Kidney epithelial cell (primary cell): ENCODE results near the gene FSCN2. TPM values are rescaled to one million over a fixed set of nuclear protein-coding genes. Genes with fewer than 3 reads are reported as not detected.

ENCODE experiments used
- DNase-seq: peaks from one replicate; pipeline ENCODE4 v3.0.0-alpha.2; 2010; ENCODE audit warnings: low read depth
- H3K27me3 ChIP-seq: 2 replicates; pipeline ENCODE4 v1.6.0; 2011; ENCODE audit warnings: low read length; ENCODE audit not compliant: control insufficient read depth, insufficient read depth
- H3K36me3 ChIP-seq: 2 replicates; pipeline ENCODE4 v1.5.1; 2011; ENCODE audit warnings: low read length; ENCODE audit not compliant: control insufficient read depth, insufficient read depth
- H3K4me3 ChIP-seq: 2 replicates; pipeline ENCODE4 v1.5.1; 2011; ENCODE audit warnings: low read depth, mild to moderate bottlenecking, control low read depth, low read length
- total RNA-seq: library from RNA; depleted of rRNA; stranded (reverse); fragments of >200 nt; gene quantifications from 2 replicates; pipeline ENCODE4 v1.2.3, GENCODE V29; 2015
- TF ChIP-seq, protein P1 (sequence below): IDR thresholded peaks from 2 replicates; pipeline ENCODE4 v1.5.1; 2011; ENCODE audit warnings: mild to moderate bottlenecking, moderate library complexity, low read length, control low read depth, inconsistent platforms; ENCODE audit not compliant: insufficient read depth, poor library complexity, severe bottlenecking

The FSCN2 gene
- total RNA-seq, 1 donor from 2014 or later = 0.29 TPM

GRCh38 chr17:81502471-81503017 is 25.6 kb upstream of the FSCN2 start:
- peaks cover 14% of the 10 kb centered on the region for H3K27me3 ChIP-seq
- DNase-seq = no peak
- TF ChIP-seq, protein P1, sequence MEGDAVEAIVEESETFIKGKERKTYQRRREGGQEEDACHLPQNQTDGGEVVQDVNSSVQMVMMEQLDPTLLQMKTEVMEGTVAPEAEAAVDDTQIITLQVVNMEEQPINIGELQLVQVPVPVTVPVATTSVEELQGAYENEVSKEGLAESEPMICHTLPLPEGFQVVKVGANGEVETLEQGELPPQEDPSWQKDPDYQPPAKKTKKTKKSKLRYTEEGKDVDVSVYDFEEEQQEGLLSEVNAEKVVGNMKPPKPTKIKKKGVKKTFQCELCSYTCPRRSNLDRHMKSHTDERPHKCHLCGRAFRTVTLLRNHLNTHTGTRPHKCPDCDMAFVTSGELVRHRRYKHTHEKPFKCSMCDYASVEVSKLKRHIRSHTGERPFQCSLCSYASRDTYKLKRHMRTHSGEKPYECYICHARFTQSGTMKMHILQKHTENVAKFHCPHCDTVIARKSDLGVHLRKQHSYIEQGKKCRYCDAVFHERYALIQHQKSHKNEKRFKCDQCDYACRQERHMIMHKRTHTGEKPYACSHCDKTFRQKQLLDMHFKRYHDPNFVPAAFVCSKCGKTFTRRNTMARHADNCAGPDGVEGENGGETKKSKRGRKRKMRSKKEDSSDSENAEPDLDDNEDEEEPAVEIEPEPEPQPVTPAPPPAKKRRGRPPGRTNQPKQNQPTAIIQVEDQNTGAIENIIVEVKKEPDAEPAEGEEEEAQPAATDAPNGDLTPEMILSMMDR = no peak
- H3K4me3 ChIP-seq = no peak overlapping the region
- H3K36me3 ChIP-seq = no peaks in the 10 kb centered on the region

- Histone ChIP-seq H3K27me3 (peaks cover 12% of the 10 kb centered on the region), H3K36me3 (peaks cover under 1% of the 10 kb centered on the region), H3K4me3 (no peak overlapping the region)
- no peak for DNase-seq
- TF ChIP-seq, protein P1 = no peak
Observed at GRCh38 chr17:81503619-81504018, 24.6 kb upstream of the FSCN2 start.

DNA sequence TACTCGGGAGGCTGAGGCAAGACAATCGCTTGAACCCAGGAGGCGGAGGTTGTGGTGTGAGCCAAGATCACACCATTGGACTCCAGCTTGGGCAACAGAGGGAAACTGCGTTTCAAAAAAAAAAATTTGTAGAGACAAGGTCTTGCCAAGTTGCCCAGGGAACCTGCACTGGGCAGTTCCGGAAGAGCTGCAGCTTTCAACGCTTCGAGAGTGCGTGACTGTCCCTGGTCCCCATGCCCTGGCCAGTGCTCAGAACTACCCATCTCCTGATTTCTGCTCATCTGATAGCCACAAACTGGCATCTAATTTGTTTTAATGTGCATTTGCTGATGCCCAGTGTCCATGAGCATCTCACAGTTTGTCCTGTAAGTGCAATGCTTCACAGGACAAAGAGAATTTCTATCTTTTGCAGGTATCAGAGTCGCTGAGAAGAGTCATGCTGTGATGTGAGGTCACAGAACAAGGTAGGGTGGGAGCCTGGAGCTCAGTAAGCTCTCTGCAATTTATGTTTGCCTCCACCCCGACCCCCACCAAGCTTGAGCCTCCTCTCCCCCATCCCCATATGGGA is 19.5 kb upstream of the FSCN2 start:
- H3K4me3 ChIP-seq = peak overlapping the region; percentile 61
- H3K36me3 ChIP-seq = peaks cover 14% of the 10 kb centered on the region
- DNase-seq = no peak
- no peaks in the 10 kb centered on the region for H3K27me3 ChIP-seq
- TF ChIP-seq, protein P1 = no peak

DNA sequence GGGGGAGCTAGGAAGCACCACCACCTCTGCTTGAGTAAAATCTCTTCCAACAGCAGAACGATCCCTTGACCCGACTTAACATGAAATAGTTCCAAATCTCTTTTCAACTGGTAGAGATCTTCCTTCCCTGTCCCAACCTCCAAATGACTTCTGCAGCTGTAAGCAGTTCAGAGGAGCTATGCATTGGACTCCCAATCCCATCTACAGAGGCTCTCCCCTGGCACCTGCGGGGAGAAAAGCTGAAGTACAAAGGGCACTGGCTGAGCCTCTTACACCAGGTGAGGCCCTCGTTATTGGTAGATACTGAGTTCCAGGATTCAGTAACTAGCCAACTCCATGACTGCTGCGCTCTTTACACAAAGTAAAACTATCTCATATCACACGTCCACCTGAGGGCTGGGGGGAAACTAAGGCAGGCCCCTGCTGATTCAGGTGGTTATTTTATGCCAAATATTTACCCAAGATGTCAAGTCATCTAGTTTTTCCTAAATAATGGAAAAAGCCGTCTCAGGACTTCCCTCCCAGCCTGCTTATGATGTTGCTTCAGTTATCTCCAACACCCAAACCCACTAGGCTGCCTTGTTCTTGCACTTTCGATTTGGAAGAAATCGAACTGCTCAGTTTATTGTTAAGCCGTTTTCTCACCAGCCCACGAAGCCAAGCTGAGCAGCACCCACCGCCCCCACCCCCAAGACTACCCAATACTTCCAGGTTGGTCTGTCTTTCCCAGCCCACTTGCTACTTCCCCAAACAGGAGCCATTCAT is 18.8 kb upstream of the FSCN2 start:
- DNase-seq = no peak
- TF ChIP-seq, protein P1 = no peak
- H3K27me3 ChIP-seq = no peaks in the 10 kb centered on the region
- peaks cover 14% of the 10 kb centered on the region for H3K36me3 ChIP-seq
- peak overlapping the region; percentile 61 for H3K4me3 ChIP-seq

DNA sequence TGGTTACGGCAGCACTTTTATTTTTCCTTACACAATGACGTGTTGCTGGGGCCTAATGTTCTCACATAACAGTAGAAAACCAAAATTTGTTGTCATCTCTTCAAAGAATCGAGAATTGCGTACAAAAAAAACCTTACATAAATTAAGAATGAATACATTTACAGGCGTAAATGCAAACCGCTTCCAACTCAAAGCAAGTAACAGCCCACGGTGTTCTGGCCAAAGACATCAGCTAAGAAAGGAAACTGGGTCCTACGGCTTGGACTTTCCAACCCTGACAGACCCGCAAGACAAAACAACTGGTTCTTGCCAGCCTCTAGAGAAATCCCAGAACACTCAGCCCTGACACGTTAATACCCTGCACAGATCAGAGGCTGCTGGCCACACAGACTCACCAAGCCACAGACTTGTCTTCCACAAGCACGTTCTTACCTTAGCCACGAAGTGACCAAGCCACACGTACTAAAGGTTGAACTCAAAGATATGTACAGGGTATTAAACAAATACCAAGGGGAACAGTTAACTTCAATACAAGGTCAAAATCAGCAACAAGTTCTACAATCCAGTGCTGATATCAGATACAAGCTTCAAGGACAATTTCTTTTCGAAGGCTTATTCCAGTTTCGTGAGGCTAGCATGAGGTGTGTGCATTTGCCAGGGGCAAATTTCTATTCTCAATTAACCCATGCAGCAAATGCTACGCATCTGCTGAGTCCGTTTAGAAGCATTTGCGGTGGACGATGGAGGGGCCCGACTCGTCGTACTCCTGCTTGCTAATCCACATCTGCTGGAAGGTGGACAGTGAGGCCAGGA is 18.0 kb upstream of the FSCN2 start:
- TF ChIP-seq, protein P1 = no peak
- no peak for DNase-seq
- Histone ChIP-seq H3K36me3 (peaks cover 14% of the 10 kb centered on the region), H3K27me3 (no peaks in the 10 kb centered on the region), H3K4me3 (peak overlapping the region; percentile 61)
